Esophagus mucosa (tissue), 1 donor: ENCODE results near the gene KDM3A. TPM values are rescaled to one million over a fixed set of nuclear protein-coding genes. Genes with fewer than 3 reads are reported as not detected.

Experiments used
- ATAC-seq: fragments of 200-7000 bp; cut with Tn5 transposase; one replicate; pipeline ENCODE4 v1.9.1; 2020
- total RNA-seq: library from RNA; stranded (reverse); gene quantifications from one replicate; pipeline ENCODE4 v1.2.4, GENCODE V29; 2023
- donor health status: DM: yes; HTN: yes; CAD: no.

Gene KDM3A
- total RNA-seq, 1 donor from 2014 or later = 32.0 TPM

GRCh38 chr2:86436328-86436727, 4.8 kb upstream of the KDM3A start:
- no peak for ATAC-seq

GRCh38 chr2:86439879-86440630, 1.1 kb upstream of the KDM3A start:
- no peak for ATAC-seq

- ATAC-seq = no peak
These were observed 266 bp downstream of the KDM3A start for GRCh38 chr2:86441392-86441881.

GRCh38 chr2:86441882-86442641, 891 bp downstream of the KDM3A start:
- ATAC-seq = peak; percentile 15

- peak; percentile 85 for ATAC-seq
These were observed 1.5 kb downstream of the KDM3A start for GRCh38 chr2:86442642-86443005.

- no peak for ATAC-seq
These were observed 2.6 kb downstream of the KDM3A start for GRCh38 chr2:86443631-86444350.

- ATAC-seq = no peak
These were observed 4.3 kb downstream of the KDM3A start for GRCh38 chr2:86445436-86445835.

- no peak for ATAC-seq
These were observed 4.9 kb downstream of the KDM3A start for GRCh38 chr2:86446060-86446459.

- ATAC-seq = peak; percentile 22
These were observed 12.7 kb downstream of the KDM3A start for GRCh38 chr2:86453836-86454235.

- ATAC-seq = no peak
These were observed 13.1 kb downstream of the KDM3A start for GRCh38 chr2:86454238-86454637.

- no peak for ATAC-seq
These were observed 14.0 kb downstream of the KDM3A start for GRCh38 chr2:86455181-86455580.

- no peak for ATAC-seq
These were observed 20.0 kb downstream of the KDM3A start for GRCh38 chr2:86461042-86461743.

- ATAC-seq = no peak
These were observed 23.5 kb downstream of the KDM3A start for GRCh38 chr2:86464652-86465051.

GRCh38 chr2:86466306-86466705, 25.1 kb downstream of the KDM3A start:
- ATAC-seq = no peak

GRCh38 chr2:86468162-86469033, 27.2 kb downstream of the KDM3A start:
- ATAC-seq = no peak

- no peak for ATAC-seq
These were observed 29.7 kb downstream of the KDM3A start for GRCh38 chr2:86470890-86471289.

GRCh38 chr2:86471637-86472036, 30.5 kb downstream of the KDM3A start:
- no peak for ATAC-seq

- no peak for ATAC-seq
These were observed 34.9 kb downstream of the KDM3A start for GRCh38 chr2:86476092-86476491.

- no peak for ATAC-seq
These were observed 35.7 kb downstream of the KDM3A start for GRCh38 chr2:86476918-86477317.

GRCh38 chr2:86477349-86477748, 36.2 kb downstream of the KDM3A start:
- peak; percentile 42 for ATAC-seq

GRCh38 chr2:86480105-86480504, 38.9 kb downstream of the KDM3A start:
- no peak for ATAC-seq

- ATAC-seq = peak; percentile 49
These were observed 40.9 kb downstream of the KDM3A start for GRCh38 chr2:86482034-86482433.
